Measurements from ENCODE around the gene CYB5B.
"Not testable (repeated sequence)": the region's sequence is repeated elsewhere in the genome, so short reads cannot be mapped to it uniquely, and the experiment has no call there.

The CYB5B gene

DNA sequence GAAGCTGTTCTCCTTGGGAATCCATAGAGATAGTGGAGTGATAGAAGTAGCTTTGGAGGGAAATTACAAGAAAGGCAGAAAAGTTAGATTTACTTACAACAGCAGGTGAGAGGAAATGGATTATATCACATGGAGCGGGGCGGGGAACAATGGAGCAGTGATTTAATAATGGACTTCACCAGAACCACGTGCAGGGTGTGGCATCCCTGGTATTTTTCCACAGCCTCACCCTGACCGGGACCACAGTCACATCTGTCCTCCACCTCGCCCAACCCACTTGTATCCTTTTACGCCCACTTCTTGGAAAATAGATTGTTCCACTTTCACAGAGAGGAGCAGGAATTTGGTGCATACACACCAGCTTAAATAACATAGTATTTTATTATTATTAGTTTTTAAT, 15.9 kb upstream of the CYB5B start:
- in situ Hi-C loops (cut with MboI; ENCODE audit: low sequenced_read_pairs): no loop called here

DNA sequence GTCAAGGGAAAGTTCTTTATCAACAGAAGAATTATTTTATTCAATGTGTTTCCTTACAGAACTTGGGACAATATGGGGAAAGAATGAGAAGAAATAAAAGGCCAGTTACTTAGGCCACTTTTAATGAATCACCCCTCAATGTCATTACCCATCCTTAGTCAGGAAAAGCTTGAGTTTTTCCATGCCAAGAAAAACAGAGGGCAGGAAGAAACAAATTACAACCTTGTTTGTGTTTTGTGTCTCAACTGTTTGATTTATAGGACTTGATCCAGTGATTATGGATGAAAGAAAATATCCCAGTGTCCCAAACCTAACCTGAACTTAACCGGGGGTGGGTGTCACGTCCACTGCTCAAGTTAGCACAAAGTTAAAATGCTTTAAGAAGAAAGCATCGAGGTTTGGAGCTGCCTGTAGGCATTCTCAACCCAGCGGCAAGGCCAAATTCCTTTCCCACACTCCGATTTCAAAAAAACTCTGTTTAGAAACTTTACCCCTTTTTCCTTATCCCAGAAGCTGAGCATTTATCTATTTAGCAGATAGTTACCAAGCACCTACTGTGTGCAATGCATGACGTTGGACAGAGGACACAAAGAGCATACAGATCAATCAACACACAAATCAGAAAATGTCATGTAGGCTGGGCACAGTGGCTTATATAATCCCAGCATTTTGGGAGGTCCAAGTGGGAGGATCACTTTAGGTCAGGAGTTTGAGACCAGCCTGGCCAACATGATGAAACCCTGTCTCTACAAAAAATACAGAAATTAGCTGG, 14.0 kb upstream of the CYB5B start:
- in situ Hi-C loops (cut with MboI; ENCODE audit: low sequenced_read_pairs): no loop called here

DNA sequence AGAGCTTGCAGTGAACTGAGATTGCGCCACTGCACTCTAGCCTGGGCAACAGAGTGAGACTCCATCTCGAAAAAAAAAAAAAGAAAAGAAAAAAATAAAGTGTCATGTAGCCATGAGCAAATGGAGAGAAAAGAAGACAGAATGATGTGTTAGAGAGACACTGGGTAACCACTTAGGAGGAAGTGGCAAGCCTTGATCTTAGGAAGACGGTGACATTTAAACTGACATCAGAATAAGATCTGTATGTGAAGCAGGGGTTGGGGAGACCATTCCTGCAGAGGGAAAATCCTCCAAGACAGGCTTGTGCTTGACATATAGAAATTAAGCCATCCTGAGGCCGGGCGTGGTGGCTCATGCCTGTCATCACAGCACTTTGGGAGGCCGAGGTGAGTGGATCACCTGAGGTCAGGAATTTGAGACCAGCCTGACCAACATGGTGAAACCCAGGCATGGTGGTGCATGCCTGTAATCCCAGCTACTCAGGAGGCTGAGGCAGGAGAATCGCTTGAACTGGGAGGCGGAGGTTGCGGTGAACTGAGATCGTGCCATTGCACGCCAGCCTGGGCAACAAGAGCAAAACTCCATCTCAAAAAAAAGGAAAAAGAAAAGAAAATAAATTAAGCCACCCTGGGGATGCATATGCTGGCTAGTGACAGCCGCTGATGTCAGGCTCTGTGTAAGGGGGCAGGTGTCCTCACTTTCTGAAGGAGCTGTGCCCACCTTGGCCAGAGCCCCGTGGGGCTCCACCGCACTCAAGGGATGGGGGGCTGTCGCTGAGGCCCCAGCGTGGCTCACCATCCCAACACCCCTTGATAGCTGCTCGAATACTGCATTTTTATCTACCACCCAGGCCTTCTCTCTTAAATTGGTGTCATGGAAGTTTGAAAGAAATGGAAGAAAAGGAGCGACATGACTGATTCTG, 13.1 kb upstream of the CYB5B start:
- in situ Hi-C loops (cut with MboI; ENCODE audit: low sequenced_read_pairs): no loop called here

DNA sequence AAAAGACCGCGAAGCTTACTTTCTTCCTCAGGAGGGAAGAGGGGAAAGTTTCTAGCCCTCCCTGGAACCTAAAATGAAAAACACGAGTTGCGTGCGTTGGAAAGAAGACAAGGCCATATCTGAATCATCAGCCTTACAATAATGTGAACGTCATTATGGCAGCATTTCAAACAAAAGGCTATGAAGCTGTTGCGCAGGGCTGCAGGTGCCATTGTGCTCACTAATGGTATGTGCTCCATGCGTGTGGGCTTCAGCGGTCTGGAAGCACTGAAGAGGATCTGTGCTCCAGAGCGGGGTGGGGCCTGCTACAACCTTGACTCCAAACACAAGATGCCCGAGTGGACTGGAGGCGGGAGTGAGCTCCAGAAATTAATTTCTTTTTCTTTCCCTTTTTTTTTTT, 12.1 kb upstream of the CYB5B start:
- in situ Hi-C loops (cut with MboI; ENCODE audit: low sequenced_read_pairs): no loop called here

DNA sequence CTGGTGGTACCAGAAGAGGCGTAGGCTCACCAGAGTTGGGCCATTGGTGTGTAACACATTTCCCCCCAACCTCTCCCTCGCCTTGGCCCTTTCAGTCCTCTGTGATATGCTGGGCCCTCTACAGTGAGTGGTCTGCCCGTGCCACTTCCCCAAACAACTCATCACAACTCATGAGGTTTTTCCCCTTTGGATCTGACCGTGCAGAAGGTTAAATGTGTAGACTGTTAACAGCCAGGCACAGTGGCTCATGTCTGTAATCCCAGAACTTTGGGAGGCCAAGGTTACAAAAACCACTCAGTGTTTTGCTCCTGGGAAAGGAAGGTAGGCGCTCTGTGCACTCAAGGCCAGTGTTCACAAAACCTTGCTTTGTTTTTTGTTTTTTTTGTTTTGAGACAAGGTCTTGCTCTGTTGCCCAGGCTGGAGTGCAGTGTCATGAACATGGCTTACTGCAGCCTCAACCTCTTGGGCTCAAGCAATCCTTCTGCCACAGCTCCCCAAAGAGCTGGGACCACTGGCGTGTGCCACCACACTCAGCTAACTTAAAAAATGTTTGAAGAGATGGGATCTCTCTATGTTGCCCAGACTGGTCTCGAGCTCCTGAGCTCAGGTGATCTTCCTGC, 11.3 kb upstream of the CYB5B start:
- in situ Hi-C loops (cut with MboI; ENCODE audit: low sequenced_read_pairs): no loop called here

DNA sequence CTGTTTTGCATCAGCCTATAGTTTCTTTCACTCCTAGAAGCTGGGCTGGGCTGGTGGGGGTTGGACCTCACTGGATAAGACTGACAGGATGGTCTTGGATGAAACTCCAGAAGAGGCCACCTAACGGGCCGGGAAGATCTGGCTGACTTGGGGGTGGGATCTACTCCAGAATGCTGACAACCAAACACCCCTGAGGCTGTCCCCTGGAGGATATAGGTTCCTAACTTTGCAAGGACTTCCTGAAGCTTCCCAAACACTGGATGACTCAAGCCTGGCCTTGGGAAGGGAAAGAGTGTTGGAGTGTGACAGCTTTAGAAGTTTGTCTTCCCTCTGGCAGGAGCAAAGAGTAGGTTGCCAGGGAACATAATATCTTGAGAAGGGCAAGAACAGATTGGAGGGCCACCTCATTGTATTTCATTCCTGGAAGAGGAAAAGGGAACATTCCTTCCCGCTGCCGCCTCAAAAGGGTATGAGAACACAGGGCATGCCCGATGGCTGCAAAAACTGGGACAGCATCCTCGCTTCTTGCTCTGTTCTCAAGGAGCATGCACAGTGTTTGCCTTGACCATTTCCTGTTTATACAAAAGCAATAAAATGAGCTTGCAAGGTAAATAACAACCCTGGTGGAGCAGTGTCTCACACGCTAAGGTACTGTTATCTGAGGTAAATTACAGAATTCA, 6.8 kb upstream of the CYB5B start:
- in situ Hi-C loops (cut with MboI; ENCODE audit: low sequenced_read_pairs): no loop called here

DNA sequence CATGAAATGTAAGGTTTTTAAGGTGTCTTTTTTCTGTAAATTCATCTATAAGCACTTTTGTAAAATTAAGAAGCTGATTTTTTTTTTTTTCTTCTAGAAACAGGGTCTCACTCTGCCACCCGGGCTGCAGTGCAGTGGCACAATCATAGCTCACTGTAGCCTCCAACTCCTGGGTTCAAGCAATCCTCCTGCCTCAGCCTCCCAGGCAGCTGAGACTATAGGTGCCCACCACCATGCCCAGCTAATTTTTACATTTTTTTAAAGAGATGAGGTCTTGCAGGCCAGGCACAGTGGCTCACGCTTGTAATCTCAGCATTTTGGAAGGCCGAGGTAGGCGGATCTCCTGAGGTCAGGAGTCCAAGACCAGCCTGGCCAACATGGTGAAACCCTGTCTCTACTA, 4.5 kb upstream of the CYB5B start:
- in situ Hi-C loops (cut with MboI; ENCODE audit: low sequenced_read_pairs): no loop called here

DNA sequence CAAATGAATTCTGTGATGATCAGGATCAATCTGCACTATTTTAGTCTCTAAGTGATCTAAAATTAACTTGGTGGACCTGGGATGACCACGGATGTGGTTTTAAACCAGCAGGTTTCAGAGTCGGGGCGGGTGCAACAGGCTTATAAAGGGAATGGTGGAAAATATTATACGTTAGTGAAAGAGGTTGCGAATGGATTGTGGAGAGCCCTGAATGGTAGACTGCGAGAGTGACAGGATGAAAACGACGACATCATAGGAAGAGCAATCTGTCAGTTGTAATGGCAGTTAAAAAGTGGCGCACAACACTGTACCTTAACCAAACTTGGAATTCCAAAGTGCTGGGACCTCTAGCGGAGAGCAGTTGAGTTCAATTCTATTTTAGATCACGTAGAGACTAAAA, 1.2 kb upstream of the CYB5B start:
- in situ Hi-C loops (cut with MboI; ENCODE audit: low sequenced_read_pairs): no loop called here

DNA sequence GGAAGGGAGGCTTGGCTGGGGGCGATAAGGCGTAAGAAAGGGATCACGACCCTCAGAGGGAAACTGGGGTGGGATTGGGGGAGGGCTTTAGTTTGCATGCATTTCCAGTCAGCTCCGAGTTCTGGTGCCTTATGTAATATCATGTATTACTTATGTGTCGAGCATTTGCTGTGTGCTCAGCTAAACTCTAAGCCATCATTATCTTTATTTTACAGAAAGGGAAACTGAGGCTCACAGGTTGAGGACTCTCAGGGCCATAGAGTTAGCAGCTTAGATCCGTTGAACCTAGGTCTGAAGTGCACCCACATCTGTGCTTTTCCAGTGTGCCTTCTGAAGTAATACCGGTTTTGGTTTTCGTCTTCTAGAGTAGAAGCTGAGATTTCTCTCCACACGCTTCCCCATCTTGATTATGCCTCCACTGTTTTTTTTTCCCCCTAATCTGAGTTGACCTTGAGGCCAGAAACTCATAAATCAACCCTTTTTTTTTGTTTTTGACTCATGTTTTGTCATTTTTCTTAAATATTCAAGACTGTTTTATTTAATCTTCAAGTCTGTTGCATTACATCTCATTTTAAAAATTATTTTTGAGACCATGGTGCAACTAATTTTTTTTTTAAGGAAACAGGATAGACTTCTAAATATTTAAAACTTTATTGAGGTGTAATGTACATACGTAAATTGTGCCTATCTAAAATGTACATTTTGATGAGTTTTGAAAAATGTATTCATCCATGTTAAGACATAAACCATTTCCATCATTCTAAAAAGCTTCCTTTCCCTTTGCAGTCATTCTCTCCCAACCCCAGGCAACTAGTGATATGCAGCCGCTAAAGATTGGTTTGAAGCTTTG, 741 bp downstream of the CYB5B start:
- in situ Hi-C loops (cut with MboI; ENCODE audit: low sequenced_read_pairs): no loop called here

DNA sequence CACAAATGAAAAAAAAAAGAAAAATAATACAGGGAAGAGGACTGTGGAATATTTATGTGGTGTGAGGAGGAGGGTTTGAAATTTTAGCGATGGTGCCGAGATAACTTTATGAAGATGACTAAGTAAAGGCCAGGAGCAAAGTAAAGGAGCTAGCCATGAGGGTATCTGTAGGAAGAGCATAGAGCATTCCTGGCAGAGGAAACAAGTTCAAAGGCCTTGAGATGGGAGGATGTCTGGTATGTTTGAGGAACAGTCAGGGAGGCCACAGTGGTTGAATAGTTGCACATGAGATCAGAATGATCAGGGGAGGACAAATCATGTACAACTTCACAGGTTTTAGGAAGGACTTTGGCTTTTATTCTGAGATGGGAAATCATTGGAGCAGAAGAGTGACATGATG, 4.2 kb downstream of the CYB5B start:
- in situ Hi-C loops (cut with MboI; ENCODE audit: low sequenced_read_pairs): no loop called here

DNA sequence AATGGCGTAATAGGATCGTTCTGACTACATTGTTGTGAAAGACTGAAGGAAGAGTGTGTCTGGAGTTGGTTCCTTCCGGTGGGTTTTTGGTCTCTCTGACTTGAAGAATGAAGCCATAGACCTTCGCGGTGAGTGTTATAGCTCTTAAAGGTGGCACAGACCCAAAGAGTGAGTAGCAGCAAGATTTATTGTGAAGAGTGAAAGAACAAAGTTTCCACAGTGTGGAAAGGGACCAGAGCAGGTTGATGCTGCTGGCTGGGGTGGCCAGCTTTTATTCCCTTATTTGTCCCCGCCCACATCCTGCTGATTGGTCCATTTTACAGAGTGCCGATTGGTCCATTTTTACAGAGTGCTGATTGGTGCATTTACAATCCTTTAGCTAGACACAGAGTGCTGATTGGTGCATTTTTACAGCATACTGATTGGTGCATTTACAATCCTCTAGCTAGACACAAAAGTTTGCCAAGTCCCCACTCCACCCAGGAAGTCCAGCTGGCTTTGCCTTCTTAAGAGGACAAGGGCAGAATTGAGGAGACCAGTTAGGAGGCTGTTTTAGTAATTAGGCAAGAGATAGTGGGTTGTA, 4.7 kb downstream of the CYB5B start:
- in situ Hi-C loops (cut with MboI; ENCODE audit: low sequenced_read_pairs): not testable (repeated sequence)

DNA sequence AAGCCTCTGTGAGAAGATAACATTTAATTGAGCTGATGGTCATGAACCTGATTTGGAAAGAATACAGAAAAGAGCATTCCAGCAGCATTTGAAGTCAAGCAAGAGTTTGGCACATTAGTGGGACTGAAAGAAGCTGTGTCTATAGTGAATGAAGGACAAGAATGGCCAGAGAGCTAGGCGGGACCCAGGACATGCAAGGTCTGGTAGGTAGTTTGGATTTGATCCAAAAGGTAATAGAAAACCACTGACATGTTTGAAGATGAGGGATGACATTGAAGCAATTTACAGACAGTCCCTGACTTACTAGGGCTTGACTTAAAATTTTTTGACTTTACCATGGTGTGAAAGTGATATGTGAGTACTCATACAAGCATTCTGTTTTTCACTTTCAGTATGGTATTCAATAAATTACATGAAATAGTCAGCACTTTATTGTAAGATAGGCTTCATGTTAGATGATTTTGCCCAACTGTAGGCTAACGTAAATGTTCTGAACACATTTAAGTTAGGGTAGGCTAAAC, 7.6 kb downstream of the CYB5B start:
- in situ Hi-C loops (cut with MboI; ENCODE audit: low sequenced_read_pairs): no loop called here

DNA sequence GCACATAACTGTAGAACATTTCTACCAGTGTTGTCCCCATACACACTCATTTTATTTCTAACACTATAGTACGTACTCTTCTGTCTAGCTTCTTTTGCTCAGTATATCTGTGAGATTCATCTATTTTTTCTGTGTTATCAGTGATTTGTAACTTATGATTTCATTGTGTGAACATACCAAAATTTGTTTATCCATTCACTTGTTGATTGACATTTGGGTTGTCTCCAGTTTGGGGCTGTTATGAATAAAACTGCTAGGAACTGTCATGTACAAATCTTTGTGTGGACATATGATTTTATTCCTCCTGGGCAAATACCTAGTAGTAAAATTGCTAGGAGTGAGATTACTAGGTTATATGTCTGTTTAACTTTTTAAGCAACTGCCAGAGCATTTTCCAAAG, 9.6 kb downstream of the CYB5B start:
- in situ Hi-C loops (cut with MboI; ENCODE audit: low sequenced_read_pairs): no loop called here

DNA sequence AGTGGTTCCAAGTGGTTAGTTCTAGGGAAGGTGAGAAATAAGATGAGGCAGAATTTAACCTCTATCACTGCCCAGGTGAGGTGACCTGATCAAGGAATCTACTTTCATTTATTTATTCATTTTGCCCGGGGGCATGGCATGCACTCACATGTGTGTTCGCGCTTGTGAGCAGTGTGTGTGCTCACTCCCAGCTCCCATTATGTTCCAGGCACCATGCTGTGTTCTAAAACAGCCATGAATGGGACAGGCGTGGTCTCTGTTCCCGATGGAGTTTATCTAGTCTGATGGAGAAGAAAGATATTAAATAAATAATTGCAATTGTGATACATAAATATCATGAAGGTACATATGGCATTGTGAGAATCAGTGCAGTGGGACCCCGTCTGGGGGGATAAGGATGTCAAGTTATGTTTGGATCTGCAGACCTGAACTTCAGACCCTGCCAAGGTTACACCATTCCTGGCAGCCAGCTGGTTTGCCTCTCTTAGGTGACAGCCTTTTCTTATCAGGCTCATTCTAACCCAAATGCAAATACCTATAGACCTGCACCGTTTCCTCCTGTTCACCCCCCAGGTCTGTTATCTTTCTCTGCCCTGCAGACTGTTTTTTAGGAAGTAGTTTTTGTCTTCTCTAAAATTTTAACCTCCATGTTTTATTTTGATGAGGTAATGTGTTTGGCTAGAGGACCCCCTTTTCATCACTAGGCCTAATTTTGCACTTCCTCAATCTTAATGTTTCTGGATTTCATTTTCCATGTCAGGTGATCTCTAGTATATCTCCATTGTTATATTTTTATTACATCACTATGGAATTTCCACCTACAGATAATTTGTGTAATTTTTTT, 11.8 kb downstream of the CYB5B start:
- in situ Hi-C loops (cut with MboI; ENCODE audit: low sequenced_read_pairs): no loop called here

DNA sequence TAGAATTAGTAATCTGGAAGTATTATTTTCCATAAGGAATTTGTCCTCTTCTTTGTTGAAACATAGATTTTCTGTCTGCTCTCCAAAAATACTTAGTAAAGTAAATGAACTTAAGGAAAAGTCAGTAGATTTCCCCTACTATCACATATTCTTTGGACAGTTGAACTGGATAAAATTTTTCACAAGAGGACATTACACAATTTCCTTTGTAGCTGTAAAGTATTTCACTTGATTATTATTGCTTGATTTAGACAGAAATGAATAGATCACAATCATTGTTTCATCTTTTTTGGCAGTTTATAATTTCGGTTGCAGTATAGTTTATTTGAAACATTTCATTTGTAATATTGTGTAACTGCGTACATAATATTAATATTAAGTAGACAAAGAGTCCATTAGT, 12.5 kb downstream of the CYB5B start:
- in situ Hi-C loops (cut with MboI; ENCODE audit: low sequenced_read_pairs): no loop called here

DNA sequence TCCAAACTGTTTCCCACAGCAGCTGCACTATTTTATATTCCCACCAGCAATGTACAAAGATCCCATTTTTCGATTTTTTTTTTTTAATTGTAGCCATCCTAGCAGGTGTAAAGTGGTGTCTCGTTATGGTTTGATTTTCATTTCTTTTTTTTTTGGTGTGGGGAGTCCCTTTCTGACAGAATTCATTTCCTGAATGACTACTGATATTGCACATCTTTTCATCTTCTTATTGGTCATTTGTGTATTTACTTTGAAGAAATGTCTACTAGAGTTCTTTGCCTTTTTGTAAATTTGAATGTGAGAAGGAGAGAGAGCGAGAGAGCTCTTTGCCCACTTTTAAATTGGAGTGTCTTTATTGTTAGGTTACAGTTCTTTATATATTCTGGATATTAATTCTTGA, 14.0 kb downstream of the CYB5B start:
- in situ Hi-C loops (cut with MboI; ENCODE audit: low sequenced_read_pairs): no loop called here

DNA sequence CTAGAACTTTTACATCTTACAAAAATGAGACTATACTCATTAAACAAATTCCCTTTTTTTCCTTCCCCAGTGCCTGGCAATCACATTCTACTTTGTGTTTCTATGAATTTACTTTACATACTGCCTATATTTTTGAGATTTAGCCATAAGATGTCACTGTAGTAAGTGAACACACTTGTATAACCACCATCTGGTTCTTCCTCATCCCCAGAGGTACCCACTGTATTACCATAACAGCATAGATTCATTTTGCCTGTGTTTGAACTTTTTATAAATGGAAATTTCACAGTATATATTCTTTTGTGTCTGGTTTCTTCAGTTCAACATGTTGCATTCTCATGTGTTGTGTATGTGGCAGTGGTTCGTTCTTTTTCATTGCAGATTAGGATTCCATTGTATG, 15.8 kb downstream of the CYB5B start:
- in situ Hi-C loops (cut with MboI; ENCODE audit: low sequenced_read_pairs): no loop called here

DNA sequence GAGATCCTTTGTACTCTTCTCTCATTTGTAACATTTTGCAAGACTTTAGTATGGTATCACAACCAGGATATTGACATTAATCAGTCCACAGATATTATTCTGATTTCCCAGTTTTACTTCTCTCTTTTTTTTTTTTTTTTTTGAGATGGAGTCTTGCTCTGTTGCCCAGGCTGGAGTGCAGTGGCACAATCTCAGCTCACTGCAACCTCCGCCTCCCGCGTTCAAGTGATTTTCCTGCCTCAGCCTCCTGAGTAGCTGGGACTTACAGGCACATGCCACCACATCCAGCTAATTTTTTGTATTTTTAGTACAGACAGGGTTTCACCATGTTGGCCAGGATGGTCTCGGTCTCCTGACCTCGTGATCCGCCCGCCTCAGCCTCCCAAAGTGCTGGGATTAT, 16.6 kb downstream of the CYB5B start:
- in situ Hi-C loops (cut with MboI; ENCODE audit: low sequenced_read_pairs): not testable (repeated sequence)

Measured in HL-60/S4 treated with phorbol 12-myristate 13-acetate at 8.2 ng/mL for 4 days and 3 days (cell line).